Suppressor macrophage treated with lipopolysaccharide for 4 hours (primary cell): ENCODE data around the gene TRERF1.
"Not testable (repeated sequence)": the region's sequence is repeated elsewhere in the genome, so short reads cannot be mapped to it uniquely, and the experiment has no call there.

Experiments used
- DNase-seq: peaks from one replicate; pipeline ENCODE4 v3.0.0-alpha.2; 2020

TRERF1 gene

DNA sequence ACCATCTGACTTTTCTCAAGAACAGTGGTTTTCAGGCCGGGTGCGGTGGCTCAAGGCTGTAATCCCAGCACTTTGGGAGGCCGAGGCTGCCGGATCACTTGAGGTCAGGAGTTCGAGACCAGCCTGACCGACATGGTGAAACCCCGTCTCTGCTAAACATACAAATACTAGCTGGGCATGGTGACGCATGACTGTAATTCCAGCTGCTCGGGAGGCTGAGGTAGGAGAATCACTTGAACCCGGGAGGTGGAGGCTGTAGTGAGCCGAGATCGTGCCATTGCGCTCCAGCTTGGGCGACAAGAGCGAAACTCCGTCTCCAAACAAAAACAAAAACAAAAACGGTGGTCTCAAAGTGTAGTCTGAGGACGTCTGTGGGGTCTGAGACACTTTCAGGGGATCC lies 235.2 kb downstream of the TRERF1 start:
- not testable (repeated sequence) for DNase-seq

DNA sequence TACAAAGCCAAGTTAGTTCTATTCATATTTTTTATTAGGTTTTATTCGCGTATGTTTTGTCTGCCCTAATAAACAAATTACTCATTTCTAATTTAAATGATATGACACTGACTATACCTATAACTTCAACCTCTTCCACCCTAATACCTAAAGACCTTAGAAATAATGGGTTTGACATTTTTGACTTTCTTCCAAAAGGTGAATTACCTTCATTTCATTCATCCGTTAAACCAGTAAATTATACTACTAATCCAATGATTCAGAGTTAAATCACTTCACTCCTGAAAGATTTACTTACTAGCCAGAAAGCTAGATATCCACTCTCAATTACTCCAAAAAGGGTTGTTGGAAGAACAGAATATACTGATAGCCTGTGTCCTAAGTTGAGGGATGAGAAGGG lies 239.3 kb downstream of the TRERF1 start:
- no peak for DNase-seq

DNA sequence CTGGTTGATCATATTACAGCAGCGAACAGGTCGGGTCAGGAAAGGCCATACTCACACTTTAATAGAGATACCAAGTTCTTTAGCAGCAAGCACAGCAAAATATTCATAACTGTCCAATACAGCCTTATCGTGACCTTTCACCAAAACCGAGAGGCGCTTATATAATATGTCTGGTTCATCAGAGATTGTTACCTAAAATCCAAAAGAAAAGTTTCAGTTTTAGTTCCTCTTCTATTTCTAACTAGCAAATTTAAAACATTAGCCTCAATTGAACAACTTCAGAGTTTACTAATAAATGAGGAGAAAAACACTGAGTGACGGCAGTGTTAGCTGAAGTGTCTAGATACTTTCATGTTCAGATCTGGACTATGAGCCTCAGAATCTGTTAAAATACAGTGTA lies 240.0 kb downstream of the TRERF1 start:
- no peak for DNase-seq

DNA sequence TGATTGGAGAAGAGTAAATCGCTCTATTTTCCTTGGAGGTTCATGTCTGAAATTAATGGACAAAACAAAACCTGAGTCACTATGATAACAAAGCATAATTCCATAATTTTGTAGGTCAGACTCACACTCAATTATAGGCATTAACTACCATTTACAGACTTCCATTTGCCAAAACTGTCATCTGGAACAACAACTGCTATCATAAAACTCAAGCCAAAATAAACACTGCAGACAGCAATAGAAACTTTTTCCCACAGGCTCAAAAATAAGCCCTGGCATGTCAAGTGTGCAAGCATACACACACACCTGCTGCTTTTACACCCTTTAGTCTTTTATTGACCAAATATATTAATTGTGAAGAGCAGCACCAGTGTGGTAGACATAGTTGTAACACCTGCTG lies 241.2 kb downstream of the TRERF1 start:
- DNase-seq: no peak

DNA sequence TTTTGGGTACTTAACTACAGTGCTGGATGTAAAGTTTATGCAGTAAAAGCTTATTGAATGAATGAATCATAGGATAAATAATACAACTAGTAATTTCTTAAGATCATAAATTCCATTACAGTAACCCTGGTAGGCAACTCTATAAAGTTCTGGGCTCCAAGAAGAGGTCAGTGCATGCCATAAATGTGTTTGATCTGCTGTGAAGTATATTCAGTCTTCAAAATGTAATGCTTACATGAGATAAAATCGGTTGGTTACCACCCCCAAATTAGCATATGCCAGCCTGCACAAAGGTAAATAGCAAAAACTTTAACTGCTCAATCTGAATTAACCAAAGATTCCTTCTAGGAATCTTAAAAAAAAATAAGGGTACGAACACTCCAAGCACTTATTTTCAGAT lies 244.2 kb downstream of the TRERF1 start:
- DNase-seq: not testable (repeated sequence)

DNA sequence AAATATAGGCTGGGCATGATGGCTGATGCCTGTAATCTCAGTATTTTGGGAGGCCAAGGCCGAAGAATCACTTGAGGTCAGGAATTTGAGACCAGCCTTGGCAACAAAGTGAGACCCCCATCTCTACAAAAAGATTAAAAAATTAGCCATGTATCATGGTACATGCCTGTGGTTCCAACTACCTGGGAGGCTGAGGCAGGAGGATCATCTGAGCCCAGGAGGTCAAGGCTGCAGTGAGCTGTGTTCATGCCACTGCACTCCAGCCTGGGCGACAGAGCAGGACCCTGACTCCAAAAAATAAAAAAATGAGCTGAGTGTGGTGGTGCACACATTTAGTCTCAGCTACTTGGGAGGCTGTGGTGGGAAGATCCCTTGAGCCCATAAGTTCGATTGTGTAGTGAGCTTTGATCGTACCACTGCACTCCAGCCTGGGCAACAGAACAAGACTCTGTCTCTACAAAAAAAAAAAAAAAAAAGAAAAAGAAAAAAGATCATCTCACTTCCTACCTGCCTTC lies 246.9 kb downstream of the TRERF1 start:
- no peak for DNase-seq

DNA sequence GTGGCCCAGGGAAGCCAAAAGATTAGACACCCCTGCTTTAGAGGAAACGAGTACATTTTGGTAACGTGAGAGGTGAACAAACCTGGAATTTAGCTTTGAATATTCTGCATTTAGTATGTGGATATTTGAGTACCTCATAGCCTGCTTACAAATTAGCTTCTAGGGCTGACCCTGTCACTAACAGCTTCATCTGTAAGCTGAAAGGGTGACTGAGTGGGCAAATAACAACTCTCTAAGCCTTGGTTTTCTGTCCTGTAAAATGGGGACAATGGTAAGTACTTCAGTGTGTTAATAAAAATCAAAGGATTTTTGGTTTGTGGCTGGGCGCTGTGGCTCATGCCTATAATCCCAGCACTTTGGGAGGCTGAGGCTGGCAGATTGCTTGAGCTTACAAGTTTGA lies 248.5 kb downstream of the TRERF1 start:
- DNase-seq: no peak

DNA sequence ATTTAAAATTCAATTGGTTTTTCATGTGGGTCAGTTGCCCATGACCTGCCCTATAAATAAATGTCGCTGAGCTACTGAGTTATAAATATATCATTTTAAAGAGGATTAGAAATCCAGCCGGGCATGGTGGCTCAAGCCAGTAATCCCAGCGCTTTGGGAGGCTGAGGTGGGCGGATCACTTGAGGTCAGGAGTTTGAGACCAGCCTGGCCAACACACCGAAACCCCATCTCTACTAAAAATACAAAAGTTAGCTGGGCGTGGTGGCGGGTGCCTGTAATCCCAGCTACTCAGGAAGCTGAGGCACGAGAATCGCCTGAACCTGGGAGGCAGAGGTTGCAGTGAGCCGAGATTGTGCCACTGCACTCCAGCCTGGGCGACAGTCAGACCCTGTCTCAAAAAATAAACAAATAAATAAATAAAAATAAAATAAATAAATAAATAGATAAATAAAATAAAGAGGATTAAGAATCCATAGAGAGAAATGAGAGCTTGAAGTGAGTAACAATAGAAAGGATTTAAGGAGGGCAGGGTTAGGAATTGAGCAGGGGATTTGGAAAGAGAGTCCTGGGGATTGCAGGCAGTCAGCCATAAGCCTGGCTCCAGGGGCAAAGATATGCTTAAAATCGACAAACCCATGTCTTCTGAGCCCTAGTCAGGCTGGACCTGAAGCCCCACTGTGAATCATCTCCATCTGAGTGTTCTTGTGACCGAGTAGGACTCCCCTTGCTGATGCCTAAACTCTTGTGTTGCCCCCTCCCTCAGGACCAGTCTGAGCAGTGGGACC lies 249.4 kb downstream of the TRERF1 start:
- not testable (repeated sequence) for DNase-seq

DNA sequence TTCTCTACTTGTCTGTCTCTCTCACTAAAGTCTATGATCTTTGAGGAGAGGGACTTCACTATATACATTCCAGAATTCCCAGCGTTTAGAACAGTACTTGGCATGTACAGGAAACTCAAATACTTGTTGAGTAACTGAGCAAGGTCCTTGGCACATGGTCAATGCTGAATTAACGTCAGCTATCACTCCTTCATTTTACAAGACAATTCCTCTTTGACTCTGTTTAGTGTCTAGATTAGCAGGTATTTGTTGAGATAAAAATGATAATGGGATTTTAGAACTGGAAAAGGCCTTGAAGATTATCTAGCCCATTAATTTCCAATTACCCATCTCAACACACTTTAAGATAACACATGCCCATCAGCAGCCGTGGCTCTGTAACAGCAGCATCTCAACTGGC lies 250.3 kb downstream of the TRERF1 start:
- DNase-seq: no peak

DNA sequence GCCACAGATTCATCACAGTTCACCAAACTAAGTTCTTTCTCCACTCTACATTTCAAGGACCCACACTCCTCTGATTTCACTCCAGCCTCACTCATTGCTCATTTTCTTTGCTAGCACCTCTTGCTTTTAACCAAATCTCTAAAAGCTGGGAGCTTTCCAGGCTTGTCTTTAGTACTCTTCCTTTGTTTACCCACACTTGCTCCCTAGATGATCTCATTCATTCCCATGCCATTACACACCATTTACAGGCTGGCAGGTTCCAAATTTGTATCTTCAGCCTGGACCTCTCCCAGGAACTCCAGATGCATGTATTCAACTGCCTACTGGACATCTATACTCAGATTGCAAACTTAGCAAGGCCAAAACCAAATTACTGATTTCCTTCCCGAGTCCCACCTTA lies 251.7 kb downstream of the TRERF1 start:
- no peak for DNase-seq

DNA sequence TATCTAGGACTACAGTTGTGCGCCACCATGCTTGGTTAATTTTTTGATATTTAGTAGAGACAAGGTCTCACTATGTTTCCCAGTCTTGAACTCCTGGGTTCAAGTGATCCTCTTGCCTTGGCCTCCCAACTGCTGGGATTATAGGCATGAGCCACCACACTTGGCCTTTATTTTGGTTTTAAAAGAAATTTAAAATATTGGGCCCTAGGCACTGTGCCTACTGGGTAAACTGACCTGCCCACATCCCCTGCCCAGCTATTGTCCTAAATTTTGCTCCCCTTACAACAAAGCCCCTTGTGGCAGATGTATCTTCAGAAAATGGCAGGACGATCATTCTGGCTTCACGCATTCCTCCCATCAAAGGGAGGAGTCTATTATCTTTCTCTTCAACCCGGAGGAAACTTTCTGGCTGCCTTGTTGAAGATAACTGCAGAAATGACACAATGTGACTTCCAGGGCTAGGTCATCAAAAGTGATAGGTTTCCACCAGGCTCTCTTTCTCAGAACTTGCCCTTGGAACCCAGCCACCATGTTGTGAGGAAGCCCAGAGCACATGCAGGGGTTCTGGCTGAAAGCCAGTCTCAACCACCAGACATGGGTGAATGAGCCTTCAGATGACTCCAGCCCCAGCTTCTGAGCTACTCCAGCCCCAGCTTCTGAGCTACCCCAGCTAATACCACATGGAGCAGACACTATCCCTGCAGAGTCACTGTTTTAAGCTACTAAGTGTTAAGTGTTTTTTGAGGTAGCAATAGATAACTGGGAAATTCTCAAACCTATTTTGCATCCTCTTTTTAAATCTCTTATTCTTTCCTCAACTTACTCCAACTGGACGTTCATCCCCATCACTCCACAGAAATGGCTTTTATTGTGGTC lies 252.4 kb downstream of the TRERF1 start:
- DNase-seq: no peak

DNA sequence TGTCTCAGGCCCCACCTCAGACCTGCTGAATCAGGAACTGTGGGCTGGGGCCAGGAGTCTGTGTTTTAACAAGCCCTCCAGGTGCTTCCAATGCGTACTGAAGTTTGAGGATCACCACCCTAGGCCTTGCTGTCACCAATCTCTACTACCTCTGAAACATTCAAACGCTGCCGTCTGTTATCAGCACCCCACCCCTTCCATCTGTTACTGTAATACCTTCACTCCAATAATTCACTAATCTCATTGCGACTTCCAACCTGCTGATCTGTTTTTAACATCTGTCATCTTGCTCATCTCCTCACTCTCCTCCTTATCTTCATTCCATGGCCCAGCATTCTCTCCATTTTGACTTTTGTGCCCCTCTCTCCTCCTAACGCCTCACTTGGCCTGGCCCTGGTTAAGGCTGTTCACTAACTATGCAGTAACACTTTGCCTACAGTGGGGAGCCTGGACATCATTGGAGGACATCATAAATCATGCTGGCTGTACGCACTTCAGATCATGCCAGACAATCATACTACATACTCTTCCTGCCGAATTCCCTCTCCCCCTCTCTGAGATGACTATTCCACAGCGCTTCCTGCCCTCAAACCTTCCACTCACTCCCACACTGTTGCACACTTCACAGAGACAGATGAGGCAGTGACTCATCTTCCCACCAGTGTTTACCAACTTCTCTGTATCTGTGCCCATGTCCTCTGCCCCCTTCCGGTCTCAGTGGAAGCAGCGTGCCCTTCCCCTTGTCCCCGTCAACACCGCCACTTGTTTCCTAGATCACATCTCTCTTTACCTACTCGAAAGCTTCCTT lies 254.0 kb downstream of the TRERF1 start:
- peak; percentile 46 for DNase-seq

DNA sequence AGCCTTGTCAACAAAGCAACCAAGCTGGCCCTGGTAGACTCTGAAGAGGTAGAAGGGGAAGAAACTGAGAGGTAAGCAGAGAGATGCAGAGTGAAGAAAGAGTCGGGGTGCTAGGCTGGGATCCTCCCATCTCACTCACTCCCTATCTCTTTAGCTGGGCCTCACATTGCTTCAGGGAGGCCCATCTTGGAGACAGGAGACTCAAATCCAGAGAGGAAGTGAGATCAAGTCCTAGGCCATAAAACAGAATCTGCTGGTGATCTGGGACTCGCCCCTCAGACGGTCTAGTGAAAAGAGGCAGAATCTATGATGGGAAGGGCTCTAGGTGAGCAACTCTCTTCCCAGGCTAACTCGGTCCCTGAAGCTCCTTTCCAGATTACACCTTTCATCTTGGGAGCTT lies 256.3 kb downstream of the TRERF1 start:
- DNase-seq: no peak

DNA sequence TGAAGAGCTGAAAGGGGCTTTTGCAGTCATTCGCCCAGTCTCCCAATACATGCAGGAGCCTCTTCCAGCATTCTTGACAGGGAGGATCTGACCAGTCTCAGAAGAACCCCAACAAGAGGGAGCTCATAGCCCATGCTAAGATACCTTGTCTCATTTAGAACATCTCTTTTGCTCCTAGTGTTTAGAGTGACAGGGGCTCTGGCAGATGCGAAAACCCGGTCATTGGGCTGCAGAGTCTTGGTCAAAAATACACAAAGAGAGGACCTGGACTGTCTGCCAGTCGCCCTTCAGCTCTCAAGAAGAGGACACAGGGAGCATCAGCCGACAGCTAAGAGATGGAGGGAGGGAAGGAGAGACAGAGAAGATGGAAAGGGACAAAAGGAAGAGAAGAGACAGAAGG lies 257.7 kb downstream of the TRERF1 start:
- DNase-seq: no peak

DNA sequence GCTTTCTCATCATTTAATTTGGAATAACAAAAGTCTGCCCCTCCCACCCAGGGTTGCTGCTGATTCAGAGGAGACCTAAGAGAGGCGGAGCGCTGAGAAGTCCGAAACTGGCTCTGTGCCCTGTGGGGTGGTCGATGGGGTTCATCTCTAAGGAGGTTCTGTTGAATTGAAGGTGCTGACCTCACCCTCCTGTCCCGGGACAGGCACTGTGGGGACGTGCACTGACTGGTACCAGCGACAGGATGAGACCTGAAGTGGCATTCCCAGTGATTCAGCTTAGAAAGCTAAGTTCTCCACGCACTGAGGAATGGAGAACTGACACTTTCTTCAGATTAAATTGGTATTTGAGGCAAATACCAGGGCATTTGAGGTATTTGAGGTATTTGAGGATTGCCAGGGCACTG lies 258.2 kb downstream of the TRERF1 start:
- DNase-seq: no peak

DNA sequence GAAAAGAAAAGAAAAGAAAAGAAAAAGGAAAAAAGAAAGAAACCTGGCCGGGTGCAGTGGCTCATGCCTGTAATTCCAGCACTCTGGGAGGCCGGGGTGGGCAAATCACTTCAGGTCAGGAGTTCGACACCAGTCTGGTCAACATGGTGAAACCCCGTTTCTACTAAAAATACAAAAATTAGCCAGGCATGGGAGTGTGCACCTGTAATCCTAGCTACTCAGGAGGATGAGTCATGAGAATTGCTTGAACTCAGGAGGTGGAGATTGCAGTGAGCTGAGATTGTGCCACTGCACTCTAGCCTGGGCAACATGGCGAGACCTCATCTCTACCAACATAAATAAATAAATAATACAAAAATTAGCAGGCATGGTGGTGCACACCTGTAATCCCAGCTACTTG lies 259.3 kb downstream of the TRERF1 start:
- DNase-seq: not testable (repeated sequence)

DNA sequence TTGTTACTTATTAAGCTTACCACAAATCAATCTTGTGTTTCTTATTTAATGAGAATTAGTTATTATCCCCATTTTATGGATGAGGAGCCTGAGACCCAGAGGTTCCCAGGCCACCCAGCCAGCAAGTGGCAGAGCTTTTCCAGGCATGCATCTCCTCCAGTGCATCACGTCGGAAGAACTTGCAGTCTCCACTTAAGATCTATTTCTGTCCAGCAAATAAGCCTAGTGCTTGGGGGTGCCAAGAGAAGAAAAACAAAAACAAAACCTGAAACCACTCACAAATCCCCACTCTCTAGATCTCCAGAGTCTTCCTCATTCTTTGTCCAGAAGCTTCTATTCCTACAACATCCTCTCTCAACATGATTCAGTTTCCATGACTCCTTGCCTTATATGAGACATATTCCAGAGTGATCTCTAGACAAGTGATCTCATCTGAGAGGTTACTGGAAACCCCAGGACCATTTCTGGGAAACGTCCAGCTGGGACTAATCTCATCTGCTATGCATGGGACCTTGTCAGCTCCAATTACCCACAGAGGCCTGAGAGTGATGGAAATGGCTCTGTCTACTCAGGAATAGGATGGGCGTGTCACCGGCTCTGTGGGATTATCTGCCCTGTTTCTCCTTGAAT lies 261.1 kb downstream of the TRERF1 start:
- peak; percentile 44 for DNase-seq

DNA sequence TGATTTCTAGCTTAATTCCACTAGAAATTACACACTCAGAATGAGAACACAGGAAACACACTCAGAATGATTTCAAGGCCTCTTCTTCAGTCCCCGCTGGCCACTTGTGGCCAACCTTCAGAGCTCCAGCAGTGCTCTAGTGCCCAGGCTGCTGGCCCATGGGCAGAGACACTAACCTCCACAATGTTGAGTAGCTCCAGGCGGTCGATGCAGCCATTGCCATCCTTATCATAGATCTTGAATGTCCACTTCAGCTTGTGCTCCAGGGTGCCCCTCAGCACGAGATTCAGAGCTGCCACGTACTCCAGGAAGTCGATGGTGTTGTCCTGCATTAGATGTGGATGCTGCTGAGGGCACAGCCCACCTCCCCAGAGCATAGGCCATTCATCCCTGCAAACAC lies 263.3 kb downstream of the TRERF1 start:
- no peak for DNase-seq

DNA sequence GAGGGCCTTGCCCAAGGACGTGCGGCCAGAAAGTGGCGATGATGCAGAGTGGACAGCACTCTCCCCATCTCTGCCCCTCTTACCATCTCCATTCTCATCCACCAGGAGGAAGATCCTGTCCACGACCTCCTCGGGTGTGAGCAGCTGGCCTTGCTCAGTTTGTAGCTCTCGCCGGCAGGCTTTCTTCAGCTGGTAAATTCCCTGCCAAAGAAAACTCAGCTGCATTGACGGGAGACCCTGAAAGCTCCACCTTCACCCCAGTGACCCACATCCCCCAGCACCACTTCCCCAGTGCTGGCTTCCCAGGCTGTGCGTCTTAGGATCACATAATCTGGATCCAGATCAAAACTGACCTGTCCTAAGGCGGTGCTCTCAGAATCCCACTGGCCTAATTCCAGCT lies 266.1 kb downstream of the TRERF1 start:
- no peak for DNase-seq

DNA sequence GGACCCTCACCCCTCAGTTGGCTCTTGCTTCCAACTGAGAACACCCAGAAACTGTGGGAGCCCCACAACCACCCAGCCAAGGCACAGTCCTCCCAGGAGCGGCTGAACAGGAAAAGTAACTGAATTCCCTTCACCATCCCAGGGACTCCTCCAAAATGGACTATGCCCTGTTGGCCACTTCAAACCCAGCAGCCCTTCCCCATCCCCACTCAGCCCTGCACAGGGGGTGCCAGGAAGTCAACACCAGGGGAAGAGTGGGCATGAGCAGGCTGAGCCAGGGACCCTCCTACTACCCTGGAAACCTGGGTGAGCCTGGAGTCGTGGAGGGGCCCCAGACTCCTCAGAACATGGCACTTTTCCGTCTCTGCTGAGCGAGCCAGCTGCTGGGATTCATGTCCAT lies 267.3 kb downstream of the TRERF1 start:
- DNase-seq: no peak

DNA sequence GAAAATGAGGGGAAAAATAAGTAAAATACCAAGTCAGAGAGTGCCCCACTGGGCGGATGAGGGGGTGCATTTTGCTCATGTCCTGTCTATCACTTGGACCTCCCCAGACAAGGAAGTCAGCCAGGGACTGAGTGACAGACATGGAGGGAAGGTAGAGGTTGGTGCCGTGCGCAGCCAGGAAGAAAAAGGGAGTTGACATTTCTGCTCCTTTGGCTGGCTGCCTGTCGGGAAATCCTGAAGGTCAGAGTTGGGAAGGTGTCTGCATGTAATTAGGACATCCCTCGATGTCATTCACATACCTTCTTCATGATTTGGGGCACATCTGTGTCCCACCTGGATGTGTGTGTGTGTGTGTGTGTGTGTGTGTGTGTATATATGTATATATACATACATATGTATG lies 269.6 kb downstream of the TRERF1 start:
- DNase-seq: no peak

DNA sequence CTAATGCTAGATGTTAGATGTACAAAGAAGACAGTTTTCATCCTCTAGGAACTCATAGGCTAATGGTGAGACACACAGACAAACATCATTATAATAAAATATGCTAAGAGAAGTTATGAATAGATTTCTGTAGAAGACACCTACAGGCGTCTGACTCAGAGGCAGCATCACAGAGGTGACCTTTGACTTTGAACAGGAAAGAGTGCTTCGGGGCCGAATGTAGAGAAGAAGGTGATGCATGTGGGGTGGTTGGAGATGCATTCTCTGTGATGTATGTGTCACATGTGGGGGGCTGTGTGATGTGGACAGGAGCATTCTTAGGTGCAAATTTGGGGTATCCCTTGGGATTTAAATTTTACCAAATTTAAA lies 271.8 kb downstream of the TRERF1 start:
- no peak for DNase-seq
